WI38 (cell line): Measurements from ENCODE around the gene CARMIL3.

Experiments used
- H3K4me3 ChIP-seq: 2 replicates; pipeline ENCODE4 v1.5.1; 2011; ENCODE audit warnings: low read depth, mild to moderate bottlenecking, control low read depth, low read length
- TF ChIP-seq, protein P1 (sequence below): IDR thresholded peaks from 2 replicates; pipeline ENCODE4 v1.5.1; 2012; ENCODE audit warnings: low read depth, mild to moderate bottlenecking, control low read depth, low read length

The CARMIL3 gene

DNA sequence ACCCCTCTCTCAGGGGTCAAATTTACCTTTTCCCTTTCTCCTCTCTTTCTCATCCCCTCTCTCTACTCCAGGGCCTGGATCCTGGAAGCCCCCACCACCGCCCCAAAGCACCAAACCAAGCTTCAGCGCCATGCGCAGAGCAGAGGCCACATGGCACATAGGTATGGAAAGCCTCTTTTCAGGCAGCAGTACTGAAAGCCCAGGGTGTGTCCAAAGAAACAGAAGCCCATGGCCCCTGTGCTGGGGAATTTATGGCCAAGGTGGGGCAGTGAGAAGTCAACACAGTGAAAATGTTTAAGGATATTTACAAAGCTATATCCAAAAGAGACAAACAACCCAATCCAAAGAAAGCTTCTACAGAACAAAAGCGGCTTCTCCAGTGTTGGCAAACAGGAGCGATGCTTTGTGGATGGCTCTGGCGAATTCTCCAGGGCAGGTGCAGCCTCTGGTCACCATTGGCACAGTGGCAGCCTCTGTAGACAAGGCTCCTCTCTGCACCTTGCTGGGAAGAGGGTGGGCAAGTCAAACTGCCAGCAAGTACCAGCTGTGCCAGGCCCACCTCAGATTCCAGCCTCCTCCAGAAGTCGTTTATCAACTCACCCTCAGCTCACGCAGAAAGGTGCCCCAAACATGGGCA, 14.8 kb downstream of the CARMIL3 start:
- TF ChIP-seq, protein P1, sequence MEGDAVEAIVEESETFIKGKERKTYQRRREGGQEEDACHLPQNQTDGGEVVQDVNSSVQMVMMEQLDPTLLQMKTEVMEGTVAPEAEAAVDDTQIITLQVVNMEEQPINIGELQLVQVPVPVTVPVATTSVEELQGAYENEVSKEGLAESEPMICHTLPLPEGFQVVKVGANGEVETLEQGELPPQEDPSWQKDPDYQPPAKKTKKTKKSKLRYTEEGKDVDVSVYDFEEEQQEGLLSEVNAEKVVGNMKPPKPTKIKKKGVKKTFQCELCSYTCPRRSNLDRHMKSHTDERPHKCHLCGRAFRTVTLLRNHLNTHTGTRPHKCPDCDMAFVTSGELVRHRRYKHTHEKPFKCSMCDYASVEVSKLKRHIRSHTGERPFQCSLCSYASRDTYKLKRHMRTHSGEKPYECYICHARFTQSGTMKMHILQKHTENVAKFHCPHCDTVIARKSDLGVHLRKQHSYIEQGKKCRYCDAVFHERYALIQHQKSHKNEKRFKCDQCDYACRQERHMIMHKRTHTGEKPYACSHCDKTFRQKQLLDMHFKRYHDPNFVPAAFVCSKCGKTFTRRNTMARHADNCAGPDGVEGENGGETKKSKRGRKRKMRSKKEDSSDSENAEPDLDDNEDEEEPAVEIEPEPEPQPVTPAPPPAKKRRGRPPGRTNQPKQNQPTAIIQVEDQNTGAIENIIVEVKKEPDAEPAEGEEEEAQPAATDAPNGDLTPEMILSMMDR, result no peak
- H3K4me3 ChIP-seq, result no peak overlapping the region

- TF ChIP-seq, protein P1, result no peak
- H3K4me3 ChIP-seq, result no peak overlapping the region
Measured at GRCh38 chr14:24067133-24068082, 15.6 kb downstream of the CARMIL3 start.

DNA sequence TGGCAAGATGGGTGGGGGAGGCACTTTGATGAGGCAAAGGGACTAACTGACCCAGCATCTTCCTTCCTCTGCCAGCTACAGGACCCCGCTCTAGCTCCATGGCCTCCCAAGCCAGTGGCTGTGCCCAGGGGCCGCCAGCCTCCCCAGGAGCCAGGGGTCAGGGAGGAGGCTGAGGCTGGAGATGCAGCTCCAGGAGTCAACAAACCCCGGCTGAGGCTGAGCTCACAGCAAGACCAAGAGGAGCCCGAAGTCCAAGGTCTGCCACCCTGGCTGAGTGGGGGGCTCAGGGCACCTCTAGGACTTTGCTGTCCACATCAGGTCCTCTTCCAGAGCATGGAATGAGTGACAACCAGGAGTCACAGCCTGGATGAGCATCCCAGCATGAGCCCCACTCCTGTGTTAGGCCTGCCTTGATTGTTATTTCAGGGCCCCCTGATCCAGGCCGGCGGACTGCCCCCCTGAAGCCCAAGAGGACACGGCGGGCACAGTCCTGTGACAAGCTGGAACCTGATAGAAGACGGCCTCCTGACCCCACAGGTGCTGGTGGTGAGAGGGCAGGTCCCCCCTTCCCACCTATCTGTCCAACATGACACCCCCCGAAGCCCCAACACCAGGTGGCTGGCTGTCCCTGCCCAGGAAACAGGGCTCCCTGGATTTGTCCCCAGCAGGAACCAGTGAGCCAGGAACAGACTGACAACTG, 17.1 kb downstream of the CARMIL3 start:
- TF ChIP-seq, protein P1, result no peak
- H3K4me3 ChIP-seq, result no peak overlapping the region

- TF ChIP-seq, protein P1, result no peak
- H3K4me3 ChIP-seq, result no peak overlapping the region
Measured at GRCh38 chr14:24069411-24069735, 17.6 kb downstream of the CARMIL3 start.

DNA sequence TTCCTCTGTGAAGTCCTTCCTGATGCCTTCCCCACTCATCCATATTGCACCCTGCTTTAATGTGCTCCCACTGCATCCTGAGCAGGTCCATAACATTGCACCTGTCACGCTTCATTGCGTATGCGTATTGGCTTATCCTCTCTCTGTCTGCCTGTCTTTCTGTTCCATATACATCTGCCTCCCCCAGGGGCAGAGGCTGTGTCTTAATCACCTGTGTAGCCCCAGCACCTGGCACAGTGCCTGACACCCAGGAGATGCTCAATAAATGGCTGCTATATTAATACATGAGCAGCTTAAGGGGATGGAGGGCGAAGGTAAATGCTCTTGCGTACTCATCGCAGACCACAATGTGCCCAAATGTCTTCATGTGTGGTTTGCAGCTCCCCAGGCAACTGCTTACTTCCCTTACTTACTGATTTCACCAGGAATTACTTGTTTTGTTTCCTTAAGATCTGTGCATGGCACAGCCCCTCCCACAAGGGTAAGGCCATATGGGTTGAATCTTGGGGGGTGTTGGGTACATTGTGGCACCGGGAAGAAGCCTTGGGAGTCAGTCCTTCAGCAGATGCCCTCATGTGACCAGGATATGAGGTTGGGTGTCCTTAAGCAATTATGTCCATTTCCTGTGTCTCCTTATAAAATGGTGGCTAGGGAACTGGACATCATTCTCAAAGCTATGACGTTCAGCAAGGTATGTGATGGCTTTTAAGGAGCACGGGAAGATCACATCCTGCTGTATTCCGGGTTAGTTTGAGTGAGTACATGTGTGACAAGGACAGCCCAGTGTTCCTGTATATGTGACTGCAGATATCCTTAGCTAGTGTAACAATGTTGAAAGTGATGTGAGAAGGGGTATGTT, 18.7 kb downstream of the CARMIL3 start:
- no peak overlapping the region for H3K4me3 ChIP-seq
- TF ChIP-seq, protein P1, result no peak

- no peak within 1 kb of the TSS for H3K4me3 ChIP-seq
- TF ChIP-seq, protein P1, result no peak
Measured at GRCh38 chr14:24071144-24071697, 19.4 kb downstream of the CARMIL3 start, which contains the start of gene CPNE6. TSS of gene CPNE6 (plus strand) at chr14:24071562. CDS start at chr14:24072937, 1,375 bp downstream.
